Stimulated activated CD8-positive, alpha-beta memory T cell treated with anti-CD3 and anti-CD28 coated beads, Interleukin-4, amount 100 ng/mL, for 24 hours (primary cell): ENCODE results near the gene ZNF622.

Experiments
- DNase-seq: peaks from one replicate; pipeline ENCODE4 v3.0.0-alpha.2; 2020; ENCODE audit warnings: low read depth

The ZNF622 gene, protein sequence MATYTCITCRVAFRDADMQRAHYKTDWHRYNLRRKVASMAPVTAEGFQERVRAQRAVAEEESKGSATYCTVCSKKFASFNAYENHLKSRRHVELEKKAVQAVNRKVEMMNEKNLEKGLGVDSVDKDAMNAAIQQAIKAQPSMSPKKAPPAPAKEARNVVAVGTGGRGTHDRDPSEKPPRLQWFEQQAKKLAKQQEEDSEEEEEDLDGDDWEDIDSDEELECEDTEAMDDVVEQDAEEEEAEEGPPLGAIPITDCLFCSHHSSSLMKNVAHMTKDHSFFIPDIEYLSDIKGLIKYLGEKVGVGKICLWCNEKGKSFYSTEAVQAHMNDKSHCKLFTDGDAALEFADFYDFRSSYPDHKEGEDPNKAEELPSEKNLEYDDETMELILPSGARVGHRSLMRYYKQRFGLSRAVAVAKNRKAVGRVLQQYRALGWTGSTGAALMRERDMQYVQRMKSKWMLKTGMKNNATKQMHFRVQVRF

GRCh38 chr5:16465544-16466432 lies at the start of gene ZNF622:
Gene ZNF622 (minus strand): TSS chr5:16465800. CDS start chr5:16465665, 135 bp downstream.
- DNase-seq: peak; percentile 83

GRCh38 chr5:16510098-16510497 lies 44.5 kb upstream of the ZNF622 start:
- DNase-seq: no peak

DNA sequence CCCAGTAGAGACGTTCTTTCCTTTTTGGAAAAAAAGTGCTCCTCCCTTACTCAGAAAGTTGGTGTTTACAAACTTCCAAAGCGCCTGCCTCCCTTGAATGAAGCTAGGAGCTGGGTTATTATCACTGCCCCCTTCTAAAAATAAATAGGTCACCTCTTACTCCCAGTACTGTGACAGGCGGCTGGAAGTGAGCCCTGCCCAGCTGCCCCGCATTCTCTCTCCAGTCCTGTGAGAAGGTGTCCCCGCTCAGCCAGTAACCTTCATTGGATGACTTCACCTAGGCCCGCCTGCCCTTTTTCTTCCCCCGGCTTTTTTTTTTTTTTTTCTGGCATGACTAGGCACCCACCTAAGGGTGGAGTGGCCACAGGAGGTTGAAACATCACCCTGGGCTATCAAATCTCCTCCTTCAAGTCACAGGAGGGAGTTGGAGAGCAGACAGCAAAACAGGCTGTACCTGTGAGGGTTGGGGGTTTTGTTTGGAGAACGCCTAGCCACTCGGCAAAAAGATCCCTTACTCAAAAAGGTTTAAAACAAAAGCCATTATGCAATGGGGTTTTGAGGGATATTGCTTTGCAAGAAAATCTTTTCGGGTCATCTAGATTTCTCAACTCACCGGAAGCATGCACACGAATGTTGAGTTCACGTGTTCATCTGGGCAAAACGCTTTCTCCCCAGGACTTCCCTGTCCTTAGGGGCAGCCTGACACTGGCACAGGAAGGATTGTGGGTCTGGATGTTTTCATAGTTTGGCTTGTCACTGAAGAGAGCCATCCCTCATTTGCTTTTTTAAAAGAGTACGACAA lies 43.3 kb upstream of the ZNF622 start:
- no peak for DNase-seq

DNA sequence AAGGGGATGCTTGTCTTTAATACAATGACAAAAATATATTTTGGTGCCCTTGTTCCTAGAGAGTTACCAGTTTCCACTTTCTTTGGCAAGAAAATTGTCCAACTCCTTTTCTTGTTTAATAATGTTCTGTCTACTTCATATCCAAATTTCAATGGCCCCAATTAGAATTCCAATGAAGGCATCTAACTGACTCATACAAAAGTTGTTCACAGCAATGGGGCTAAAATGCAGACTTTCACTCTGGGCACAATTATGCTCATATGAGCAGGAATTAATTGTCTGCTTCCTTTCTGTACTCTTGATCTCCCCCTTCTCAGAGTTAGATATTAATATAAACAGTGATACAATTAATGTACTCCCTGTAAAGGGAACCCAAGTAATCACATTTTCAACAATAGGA lies 42.1 kb upstream of the ZNF622 start:
- DNase-seq: no peak

DNA sequence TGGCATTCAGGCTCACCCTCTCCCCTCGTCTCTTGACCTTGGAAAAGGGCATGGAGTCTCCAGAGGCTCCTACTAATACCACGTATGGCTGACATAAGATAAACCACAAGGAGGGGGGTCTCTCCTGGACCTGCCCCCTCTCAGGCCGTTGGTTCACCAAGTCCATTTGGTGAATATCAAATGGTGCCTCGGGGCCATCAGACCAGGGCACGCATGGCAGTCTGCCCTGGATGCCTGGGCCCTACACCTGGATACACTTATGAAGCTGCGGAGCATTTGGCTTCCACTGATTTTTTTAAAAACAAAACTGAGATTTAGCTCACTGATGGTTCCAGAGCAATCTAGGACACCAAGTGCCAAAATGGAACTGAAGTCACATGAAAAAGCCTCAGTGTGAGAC lies 40.3 kb upstream of the ZNF622 start:
- no peak for DNase-seq

- no peak for DNase-seq
Observed at GRCh38 chr5:16505140-16505891, 39.7 kb upstream of the ZNF622 start.

GRCh38 chr5:16504571-16504970 lies 39.0 kb upstream of the ZNF622 start:
- no peak for DNase-seq

DNA sequence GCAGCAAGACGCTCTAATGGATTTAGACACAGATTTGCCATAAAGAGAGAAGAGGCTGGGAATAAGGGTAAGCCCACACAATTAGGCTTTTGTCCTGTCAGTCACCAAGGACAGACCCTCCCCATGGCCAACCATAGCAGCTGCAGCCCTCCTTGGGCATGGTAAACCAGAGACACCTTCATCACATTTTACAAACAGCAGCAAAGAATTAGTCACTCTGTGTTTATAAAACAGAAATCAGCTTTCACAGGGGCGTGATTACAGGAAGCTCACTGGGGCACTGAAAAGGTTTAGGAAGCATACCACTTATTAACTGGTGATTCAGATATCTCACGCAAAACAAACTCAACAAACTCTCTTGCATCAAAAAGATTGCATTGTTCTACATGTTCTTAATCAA lies 37.3 kb upstream of the ZNF622 start:
- no peak for DNase-seq

- DNase-seq: no peak
Observed at GRCh38 chr5:16500024-16500423, 34.4 kb upstream of the ZNF622 start.

GRCh38 chr5:16497546-16497945 lies 31.9 kb upstream of the ZNF622 start:
- no peak for DNase-seq

DNA sequence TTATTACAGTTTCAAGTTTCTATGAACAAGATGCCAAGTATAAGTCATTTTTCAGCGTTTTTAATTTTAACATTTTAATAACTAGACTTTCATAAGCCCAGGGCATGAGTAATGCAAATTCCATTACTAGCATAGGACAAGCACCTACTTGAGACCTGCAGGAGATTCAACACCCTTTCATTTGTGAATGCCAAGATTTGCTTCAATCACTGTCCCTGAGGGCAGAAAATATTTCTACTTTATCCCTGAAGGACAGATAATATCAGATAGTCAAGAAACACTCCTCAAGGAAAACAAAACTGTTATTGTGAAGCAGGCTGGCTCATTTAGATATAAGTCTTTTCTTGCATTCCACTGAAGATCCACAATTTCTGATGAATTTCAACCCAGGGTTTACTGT lies 27.7 kb upstream of the ZNF622 start:
- no peak for DNase-seq

DNA sequence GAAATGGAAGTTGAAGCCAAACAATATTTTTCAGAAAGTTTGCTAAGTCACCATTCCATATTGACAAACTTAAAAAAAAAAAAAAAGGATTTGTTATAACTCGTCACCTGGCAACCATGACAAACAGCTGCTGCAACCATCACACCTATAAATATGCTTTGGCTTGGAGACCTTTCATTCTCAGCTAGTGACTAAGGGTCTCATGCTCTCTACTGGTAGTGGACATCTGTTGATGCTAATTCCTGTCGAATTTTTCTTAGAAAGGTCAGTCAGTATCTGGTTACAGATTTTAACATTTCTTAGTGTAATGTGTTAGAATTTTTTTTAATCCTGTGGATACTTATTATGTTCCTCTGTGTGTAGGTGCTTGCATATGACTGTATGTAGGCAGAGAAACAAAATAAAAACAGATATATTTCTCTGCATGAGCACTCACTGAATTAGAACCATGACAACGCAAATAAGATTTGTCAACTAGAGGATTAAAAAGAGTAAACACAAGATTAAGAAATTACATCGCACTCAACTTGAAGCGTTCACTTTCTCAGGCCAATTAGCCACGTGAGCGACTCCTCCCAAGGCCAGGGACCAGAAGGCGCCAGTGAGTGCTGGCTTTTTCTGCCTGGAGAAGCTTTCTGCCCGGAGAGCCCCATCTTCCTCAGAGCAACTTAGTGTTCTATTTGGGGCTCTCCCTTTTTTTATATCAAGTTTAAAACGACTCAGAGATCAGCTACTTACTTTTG lies 27.0 kb upstream of the ZNF622 start:
- no peak for DNase-seq

DNA sequence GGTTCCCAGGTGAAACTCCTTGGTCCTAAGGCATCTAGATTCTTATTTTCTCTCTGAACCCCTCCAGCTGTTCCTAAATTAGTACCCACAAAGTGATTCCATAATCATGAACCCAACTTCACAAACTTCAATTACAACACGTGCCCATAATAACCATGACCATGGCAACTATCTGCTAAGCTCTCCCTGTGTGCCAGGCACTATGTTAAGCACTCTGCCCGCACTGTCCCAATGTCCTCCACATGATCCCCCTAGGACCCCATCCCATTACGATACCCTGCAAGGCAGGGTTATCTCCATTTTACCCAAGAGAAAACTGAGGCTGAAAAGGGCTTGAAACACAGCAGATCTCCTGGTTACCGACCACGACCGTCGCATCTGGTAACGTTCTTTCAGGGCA lies 25.3 kb upstream of the ZNF622 start:
- no peak for DNase-seq

DNA sequence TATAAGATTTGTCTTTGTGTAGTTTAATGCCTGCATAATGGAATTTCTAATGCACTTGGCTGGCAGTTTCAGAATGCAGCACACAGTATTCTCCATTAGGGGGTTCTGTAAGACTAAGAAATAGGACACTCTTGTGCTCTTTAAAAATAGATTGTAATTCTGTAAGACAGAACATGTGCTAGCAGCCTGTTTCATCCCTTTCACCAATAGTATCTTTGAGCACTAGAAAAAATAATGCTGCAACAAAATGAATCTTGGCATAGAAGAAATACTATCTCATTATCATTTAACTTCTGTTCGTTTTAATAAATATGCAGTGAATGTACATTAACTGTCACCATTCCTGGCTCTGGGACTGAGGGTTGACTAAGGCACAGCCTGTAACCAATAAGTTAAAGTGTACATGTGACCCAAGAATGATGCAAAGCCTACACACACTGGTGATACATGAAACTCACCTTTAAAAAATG lies 23.8 kb upstream of the ZNF622 start:
- DNase-seq: no peak

- DNase-seq: no peak
Observed at GRCh38 chr5:16487456-16487855, 21.9 kb upstream of the ZNF622 start.

DNA sequence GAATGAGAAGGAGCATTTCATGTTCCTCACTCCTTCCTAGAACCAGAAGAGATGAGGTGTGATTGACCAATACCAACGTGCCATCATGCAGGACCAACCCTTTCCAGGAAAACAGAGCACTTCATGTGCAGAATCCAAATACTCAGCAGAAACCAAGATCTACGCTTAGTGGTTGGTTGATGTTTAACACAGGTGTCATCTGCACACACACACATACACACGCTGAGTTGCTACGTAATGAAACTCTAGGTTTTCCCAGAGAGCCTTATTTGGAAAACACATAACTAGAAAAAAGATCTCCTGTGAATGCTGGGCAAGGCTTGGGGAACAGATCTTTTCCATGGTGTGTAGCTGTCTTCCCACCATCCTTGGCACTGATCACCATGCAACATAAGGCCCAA lies 21.1 kb upstream of the ZNF622 start:
- no peak for DNase-seq

DNA sequence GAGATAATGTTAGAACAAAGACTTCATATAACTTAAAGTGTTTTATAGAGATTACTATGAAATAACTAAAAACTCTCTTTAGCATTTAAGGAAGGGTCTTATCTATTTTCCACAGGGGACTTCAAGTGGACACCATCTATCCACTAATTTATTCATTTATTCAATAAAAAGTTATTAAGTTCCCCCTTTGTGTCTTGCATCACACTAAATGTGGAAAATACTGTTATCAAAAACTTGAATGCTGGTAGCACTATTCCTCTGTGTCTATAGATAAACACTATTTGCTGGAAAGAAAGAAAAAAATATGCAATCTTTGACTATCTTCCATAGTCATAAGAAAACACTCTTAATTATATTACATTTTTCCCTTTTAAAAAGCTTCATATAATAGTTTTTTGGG lies 20.1 kb upstream of the ZNF622 start:
- DNase-seq: no peak

GRCh38 chr5:16484081-16484480 lies 18.5 kb upstream of the ZNF622 start:
- DNase-seq: no peak

DNA sequence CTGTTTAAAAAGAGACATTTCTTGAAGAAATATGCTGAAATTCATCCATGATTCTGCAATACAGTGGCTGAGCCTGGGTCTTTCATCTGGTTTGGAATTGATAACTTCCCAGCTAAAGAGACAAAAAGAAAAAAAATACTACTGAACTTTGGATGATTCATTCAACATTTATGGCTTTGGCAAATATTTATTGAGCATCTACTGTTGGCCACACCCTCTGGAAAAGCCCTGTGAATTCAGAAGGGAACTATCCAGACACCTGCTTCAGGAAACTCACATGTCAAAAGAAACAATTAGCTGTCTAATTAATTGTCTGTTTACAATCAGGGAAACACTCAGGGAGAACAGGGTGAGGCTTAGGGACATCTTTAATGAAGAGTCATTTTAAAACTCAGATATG lies 17.8 kb upstream of the ZNF622 start:
- DNase-seq: no peak

- no peak for DNase-seq
Observed at GRCh38 chr5:16482891-16483290, 17.3 kb upstream of the ZNF622 start.
